ENCODE results near the gene CHRDL2.
"Not testable (repeated sequence)": the region's sequence is repeated elsewhere in the genome, so short reads cannot be mapped to it uniquely, and the experiment has no call there.

CHRDL2 gene, protein sequence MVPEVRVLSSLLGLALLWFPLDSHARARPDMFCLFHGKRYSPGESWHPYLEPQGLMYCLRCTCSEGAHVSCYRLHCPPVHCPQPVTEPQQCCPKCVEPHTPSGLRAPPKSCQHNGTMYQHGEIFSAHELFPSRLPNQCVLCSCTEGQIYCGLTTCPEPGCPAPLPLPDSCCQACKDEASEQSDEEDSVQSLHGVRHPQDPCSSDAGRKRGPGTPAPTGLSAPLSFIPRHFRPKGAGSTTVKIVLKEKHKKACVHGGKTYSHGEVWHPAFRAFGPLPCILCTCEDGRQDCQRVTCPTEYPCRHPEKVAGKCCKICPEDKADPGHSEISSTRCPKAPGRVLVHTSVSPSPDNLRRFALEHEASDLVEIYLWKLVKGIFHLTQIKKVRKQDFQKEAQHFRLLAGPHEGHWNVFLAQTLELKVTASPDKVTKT

DNA sequence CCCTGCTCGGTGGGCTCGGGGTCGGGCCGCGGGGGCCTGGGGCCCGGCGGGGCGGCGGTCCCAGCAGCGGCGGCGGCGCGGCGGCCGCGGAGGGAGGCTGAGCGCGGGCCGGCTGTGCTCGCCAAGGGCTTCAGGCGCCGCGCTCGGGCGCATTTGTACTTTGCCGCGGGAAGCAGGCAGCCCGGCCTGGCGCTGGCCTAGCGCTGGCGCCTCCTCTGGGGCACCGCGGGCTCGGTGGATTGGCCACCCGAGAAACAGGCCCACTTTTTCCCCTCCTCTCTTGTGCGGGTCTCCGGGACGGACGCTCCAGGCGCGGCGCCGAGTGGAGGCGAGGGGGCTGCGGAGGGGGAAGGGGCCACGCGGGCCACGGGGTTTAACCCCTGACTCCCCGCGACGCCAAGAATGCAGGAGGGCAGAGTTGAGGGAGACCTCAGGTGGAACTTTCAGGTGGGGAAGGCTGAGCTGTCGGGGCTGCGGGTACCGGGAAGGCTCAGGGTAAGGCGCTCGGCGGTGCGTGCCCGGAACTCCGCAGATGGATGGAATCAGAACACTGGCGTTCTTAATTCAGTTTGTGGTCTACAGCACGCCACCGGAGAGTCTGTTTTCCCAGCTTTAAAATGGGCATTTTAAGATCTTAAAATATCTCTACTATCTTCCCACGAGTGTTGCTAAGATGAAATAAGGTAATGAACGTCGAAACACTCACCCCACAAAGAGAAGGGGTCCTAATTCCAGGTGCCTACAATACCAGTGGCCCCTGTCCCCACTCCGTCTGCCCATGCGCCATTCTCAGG is at the start of gene CHRDL2:
TSS of gene CHRDL2 (minus strand) at position 126 of the 794 bp plus-strand sequence. CDS start 538 bp downstream, outside the sequence.
- DNase-seq: no peak

DNA sequence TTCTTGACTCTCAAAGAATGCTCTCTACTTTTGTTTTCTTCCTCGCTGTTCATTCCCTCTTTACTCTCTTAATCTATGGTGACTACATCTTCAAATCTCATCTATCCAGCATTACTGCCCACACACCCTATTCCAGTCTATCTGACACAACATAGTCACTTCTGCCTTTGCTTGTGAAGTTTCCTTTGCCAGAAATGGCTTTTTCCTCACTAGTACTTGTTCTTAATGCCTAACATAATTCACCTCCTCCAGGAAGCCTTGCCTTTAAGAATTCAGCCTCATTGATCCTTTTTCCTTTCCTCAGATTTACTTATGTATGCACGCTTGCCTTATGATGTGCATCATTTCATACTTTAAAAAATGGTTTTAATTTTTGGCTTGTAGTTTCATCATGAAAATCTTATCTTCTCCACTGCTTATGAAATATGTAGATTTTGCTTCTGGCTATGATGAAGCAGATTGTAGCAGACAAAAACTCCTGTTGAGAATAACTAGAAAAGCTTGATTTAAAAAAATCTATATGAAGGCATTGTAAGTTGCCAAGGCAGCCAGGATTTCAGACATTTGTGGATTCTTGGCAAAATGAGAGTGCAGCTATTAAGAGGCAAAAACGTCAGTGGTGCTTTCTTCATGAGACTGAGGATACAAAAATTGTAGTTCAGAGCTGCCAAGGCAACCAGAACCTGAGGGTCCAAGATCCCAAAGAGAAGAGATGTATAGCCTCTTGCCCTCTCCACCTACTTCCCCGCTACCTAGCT is 49.2 kb upstream of the CHRDL2 start:
- no peak for DNase-seq

DNA sequence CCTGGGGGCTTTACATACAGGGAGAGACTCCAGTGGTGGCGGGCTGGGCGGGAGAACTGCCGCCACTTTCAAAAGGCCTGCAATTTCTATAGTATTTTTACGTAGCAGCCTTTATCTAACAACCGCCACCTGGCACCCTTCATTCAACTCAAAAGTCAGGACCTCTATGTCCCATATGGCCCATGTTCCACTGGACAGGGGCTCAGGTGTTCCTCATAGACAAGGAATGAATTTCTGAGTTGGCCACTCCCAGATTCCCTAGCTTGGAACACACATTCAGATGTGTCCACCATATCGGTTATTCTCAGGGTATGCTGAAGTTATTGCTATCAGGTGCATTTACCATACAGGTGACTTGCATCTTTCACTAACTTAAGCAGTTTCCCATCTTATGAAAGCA is 47.4 kb upstream of the CHRDL2 start:
- DNase-seq: no peak

DNA sequence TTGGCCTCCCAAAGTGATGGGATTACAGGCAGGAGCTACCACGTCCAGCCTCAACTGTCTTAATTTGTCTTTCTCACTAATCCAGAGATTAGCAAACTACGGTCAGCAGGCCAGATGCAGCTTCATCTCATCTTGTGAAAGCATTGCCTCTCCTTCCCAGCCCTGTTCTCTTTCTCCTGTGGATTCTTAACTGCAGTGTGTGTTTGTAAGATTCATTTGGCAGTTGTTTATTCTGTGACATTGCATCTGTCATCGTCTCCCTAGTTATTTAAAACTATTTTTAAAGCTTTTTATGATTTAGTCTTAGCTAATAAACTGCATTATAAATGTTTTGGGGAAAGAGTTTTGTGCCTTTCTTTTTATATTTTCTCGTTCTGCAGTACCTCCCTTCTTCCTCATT is 46.7 kb upstream of the CHRDL2 start:
- DNase-seq: no peak

DNA sequence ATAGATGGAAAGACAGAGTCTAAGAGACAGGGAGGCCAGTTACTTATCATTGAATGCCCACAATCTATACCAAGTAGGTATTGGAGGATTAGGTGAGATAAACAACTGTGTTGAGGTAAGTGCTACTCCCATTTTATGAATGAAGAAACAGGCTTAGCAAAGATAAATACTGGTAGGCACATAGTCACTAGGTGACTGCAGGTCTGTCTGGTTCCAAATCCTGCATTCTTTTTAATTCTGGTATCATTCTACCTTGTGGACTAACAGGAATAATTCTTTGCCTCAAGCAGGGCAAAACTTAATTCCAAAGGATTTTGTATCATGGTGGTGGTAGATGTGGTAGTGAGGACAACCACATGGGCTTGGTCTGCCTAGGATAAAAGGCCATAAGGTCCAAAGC is 45.8 kb upstream of the CHRDL2 start:
- no peak for DNase-seq

DNA sequence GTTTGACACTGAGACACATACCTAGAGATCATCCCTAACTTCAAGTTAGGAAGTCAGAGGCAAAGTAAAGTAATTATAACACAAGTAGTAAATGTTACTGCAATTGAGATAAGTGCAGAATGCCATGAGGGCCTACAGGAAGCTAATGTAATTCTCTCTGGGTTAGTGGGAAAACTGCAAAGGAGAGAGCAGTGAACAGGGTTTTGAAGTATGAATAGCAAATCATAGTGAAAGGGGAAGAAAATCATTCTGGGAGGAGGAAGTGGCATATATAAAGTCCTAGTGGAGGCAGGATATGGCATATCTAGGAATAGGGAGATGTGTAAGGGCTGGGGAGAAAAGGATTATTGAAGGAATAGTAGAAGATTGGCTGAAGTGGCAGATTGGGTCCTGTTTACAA is 45.3 kb upstream of the CHRDL2 start:
- no peak for DNase-seq

DNA sequence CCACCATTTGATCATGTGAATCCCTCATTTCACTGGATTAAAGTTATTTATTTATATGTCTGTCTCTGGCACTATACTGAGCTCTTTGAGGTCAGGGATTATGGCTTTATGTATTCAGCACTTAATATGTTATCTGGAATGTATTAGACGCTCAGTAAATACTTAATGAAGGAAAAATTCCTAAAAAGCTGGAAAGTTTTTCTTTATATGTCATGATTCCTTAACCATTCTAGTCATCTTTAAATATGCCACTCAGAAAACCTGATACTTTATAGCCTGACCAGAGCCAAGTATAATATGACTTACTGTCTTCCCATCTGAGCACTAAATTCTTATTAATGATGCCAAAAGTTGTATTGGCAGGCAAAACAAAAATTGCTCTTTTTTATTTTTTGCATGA is 44.5 kb upstream of the CHRDL2 start:
- no peak for DNase-seq

DNA sequence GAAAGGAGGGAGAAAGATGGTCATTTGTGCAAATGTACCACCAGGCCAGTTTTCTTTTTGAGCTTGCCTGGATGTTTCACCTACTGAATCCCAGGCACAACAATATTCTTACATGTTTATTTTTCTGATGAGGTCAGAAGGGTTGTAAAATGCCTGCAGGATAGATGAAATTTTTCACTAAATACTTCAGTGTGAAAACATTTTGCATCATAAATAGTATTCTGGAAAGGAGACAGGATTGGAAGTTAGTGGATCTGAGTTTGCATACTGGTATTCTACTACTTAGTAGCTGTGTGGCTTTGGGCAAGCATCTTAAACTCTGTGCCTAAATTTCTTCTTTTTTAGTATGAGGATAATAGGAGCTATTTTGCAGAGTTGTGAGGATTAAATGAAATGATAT is 42.2 kb upstream of the CHRDL2 start:
- DNase-seq: no peak

DNA sequence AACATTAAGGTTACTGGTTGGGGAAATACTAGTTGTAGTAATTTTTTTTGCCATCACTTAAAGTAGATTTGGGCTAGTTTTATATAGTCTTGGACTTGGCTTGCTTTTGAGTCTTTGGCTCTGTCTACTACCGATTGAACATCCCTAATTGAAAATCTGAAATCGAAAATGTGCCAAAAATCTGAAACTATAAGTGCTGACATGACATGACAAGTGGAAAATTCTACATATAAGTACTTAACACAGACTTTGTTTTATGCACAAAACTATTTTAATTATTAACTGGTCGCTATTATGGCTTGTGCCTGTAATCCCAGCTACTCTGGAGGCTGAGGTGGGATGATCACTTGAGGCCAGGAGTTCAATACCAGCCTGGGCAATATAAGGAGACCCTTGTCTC is 39.9 kb upstream of the CHRDL2 start:
- no peak for DNase-seq

DNA sequence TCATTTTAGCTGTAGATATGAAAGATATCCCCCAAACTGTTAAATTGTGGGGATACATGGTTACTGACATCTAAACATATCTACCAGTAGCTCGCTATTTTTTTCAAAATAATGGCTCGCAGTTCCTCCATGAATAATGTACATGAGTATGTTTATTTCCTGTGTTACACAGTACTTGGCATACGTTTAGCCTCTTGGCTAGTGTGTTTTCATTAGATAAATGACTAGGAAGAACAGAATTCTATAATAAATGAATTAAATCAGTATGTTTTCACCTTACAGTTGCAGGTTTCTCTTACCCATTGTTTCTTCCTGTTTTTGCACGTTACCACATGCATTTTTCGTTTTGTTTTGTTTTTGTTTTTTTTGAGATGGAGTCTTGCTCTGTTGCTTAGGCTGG is 39.2 kb upstream of the CHRDL2 start:
- DNase-seq: no peak

DNA sequence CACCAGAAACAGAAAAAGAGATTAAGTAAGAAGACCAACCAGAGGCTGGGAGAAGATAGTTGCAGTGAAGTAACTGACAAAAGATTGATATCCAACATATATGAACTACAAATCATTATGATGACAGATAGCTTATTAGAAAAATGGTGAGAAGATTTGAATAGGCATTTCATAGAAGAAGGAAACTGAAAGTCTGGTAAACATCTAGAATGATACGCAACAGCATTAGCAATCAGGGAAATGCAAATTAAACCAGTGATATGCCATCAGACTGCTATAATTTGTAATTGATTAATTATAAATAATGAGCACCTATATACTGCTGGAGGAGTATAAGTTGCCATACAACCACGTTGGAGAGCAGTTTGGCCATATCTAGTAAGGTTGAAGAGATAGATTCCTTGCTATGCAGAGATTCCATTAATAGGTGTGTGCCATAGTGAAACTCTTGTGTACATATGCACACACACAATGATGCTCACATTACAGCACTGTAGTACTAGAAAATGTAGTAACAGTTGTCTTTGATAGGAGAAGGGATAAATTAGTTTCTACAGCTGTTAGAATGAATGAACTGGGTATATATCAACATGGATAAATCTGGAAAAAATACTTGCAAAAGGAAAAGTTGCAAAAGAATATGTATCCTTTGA is 38.0 kb upstream of the CHRDL2 start:
- DNase-seq: no peak

DNA sequence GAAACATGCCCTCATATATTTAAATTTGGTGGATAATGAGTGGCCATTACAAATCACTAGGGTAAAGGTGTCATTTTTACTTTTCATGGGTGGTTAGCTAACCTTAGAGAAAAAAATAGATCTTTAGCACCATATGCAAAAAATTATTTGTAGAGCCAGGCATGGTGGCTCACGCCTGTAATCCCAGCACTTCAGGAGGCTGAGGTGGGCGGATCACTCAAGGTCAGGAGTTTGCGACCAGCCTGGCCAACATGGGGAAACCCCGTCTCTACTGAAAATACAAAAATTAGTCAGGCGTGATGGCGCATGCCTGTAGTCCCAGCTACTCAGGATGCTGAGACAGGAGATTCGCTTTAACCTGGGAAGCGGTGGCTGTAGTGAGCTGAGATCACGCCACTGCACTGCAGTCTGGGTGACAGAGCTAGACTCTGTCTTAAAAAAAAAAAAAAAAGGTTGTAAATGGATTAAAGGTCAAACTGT is 37.0 kb upstream of the CHRDL2 start:
- DNase-seq: not testable (repeated sequence)

DNA sequence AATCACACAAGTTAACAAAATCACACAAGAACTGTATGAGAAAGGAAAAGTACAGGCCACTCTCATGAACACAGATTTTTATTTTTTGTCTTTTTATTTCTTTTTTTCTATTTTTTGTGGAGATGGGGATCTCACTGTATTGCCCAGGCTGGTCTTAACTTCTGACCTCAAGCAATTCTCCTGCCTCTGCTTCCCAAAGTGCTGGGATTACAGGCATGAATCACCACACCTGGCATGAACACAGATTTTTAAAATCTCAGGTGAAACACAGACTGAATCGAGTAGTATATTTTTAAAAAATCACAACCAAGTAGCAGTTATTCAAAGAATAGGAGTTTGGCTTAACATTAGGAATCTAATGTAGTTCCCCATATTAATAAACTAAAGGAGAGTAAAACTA is 35.7 kb upstream of the CHRDL2 start:
- no peak for DNase-seq

DNA sequence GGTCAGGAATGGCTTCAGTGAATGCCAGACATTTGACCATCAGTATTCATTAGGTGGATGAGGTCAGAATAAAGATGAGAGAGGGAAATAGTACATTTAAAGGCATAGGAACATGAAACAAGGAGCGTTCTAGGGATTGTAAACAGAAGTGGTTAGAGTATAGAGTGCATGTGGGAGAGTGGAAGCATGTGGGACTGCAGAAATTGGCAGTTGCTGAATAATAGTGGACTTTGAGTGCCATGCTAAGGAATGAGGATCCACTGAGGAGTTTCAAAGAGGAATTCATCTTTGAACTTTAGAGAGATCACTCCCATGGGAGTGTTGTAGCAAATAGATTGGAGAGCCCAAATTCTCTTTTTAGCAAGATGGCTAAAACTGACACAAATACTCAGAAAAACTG is 25.3 kb upstream of the CHRDL2 start:
- no peak for DNase-seq

DNA sequence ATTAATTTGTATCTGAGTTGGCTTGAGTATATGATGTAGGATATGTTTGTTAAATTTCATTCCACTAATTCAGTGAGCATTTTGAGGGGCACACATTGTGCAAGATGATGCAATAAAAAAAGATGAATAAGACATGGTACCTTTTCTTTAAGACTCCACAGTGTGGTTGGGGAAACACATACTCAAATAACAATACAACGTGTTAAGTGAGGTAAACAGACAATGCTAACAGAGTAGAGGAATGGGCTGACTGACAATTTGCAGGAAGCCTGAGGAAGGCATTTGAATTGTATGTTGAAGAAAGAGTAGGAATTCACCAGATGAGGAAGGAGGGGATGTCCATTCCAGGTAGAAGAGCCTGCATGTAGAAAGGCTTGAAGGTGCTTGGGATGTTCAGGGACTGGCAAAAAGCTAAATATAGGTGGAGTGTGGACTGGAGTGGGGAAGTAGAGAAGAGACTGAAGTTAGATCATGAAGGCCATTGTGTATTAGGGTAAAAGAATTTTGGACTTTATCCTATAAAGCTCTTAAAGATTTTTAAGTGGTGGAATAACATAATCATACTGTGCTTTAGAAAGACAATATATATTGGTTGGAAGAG is 24.3 kb upstream of the CHRDL2 start:
- no peak for DNase-seq

DNA sequence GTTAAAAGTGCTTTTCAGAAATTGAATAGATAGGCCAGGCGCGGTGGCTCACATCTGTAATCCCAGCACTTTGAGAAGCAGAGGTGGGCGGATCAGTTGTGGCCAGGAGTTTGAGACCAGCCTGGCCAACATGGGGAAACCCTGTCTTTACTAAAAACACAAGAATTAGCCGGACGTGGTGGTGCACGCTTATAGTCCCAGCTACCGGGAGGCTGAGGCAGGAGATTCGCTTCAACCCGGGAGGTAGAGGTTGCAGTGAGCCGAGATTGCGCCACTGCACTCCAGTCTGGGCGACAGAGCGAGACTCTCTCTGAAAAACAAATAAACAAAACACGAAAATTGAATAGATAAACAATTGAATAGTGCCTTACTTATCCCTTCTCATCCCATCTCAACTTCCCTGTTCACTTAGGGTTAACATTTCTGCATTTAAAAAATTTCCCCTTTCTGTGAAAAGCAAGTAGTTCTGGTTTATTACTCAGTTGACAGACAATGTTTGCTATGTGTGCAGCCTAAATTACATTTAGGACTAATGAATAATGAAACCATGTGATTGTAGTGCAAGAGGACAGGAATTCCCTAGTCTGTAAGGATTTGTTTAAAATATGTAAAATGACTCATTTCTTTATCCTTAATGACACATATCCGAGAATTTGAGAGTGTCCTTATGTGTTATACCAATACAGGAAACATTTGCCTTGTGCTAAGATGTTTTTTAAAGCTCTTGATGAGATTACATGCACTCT is 23.5 kb upstream of the CHRDL2 start:
- DNase-seq: no peak

DNA sequence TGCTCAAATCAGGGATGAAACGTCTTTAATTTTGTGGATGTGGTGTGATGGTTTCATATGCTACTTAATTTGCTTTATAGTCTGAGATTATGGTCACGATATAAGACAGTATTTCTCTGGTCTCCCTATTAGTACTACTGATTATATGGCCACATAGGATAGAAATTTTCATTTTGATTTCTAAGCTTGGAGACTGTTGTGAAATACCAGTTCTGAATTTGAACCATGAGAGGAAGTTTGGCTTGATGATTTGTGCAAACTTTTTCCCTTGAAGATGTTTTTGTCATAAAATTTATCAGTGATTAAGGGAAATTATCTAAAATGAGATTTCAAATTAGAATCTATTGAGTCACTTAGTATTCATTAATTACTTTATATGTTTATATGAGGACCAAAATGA is 20.1 kb upstream of the CHRDL2 start:
- no peak for DNase-seq

DNA sequence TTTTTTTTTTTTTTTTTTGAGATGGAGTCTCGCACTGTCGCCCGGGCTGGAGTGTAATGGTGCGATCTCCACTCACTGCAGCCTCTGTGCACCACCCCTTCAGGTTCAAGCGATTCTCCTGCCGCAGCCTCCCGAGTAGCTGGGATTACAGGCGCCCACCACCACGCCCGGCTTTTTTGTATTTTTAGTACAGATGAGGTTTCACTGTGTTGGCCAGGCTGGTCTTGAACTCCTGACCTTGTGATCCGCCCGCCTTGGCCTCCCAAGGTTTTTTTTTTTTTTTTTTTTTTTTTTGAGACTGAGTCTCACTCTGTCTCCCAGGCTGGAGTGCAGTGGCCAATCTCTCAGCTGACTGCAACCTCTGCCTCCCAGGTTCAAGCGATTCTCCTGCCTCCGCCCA is 19.4 kb upstream of the CHRDL2 start:
- DNase-seq: not testable (repeated sequence)

DNA sequence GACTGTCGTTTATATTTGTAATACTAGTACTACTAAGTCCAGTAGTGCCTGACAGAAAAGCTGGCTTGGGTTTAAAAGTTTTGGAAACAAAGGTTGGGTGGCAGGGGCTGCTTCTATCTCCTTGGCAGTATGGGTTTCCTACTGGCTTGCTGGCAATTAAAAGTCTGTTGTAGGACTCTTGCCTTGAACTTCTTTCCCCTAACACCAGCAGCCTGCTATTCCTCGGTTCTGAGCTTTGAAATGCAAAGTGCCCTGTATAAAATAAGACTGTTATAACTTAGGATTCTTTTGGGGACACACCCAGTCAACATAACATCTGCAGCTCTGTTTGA is 18.7 kb upstream of the CHRDL2 start:
- no peak for DNase-seq

DNA sequence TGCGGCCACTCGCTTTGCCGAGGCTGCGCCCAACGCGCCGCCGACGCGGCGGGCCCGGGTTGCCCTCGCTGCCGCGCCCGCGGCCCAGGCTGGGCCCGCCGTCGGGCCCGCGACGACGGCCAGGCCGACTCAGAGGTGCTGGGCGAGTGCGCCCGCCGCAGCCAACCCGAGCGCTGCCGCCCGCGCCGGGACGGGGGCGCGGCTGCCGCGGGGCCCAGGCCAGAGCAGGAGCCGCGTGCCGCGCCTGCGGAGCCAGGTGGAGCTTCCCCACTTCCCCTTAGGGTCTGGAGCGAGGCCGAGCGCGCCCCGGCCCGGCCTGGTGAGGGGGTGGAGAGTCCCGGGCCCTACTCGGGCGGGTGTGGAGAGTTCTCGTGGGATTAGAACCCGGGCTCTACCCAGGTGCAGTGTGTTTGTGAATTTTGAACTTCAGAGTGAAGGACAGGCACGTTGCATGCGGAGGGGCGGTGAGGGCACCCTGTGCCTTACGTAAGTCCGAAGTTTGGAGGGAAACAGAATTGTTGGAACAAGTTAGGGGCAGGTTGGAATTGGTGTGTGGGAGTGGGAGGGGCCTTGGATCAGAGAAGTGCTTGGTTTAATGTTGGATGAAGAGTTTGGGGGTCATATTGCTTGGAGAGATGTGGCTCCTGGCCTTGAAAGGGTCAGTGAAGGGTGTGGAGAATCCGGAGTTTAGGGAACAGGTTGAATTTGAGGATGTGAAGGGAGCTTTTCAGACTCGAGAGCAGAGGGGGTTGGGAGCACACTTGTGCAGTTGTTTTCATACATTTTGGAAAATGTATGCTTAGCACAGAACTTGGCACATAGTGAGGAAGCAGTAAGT is 18.1 kb upstream of the CHRDL2 start:
- DNase-seq: no peak
